Measurements from ENCODE around the gene RPL4.

The RPL4 gene

GRCh38 chr15:66483131-66483566 is 21.5 kb downstream of the RPL4 start:
- no peak for TF ChIP-seq CTCF (IDR thresholded peaks at IDR 0.05)
- Histone ChIP-seq H3K27me3 (ENCODE audit: control insufficient read depth, insufficient read depth, low read length) (no peaks in the 10 kb centered on the region), H3K4me2 (ENCODE audit: low read length) (no peak overlapping the region), H3K36me3 (ENCODE audit: control insufficient read depth, insufficient read depth, low read length) (no peaks in the 10 kb centered on the region), H3K27ac (no peak overlapping the region), H2AFZ (no peak overlapping the region), H3K4me3 (ENCODE audit: low read depth, low read length) (no peak overlapping the region), H3K9ac (no peak overlapping the region), H3K9me3 (ENCODE audit: control insufficient read depth, low read length) (no peaks in the 10 kb centered on the region), H3K4me1 (no peaks in the 10 kb centered on the region), H3K79me2 (no peaks in the 10 kb centered on the region)

- no peaks in the 10 kb centered on the region for H3K9me3 ChIP-seq (ENCODE audit: control insufficient read depth, low read length)
- H3K27ac ChIP-seq = no peak overlapping the region
- no peak overlapping the region for H3K4me2 ChIP-seq (ENCODE audit: low read length)
- no peak overlapping the region for H3K4me3 ChIP-seq (ENCODE audit: low read depth, low read length)
- H2AFZ ChIP-seq = no peak overlapping the region
- H3K36me3 ChIP-seq (ENCODE audit: control insufficient read depth, insufficient read depth, low read length) = no peaks in the 10 kb centered on the region
- no peaks in the 10 kb centered on the region for H3K4me1 ChIP-seq
- no peak overlapping the region for H3K9ac ChIP-seq
- no peaks in the 10 kb centered on the region for H3K79me2 ChIP-seq
- TF ChIP-seq CTCF (IDR thresholded peaks at IDR 0.05) = no peak
- H3K27me3 ChIP-seq (ENCODE audit: control insufficient read depth, insufficient read depth, low read length) = no peaks in the 10 kb centered on the region
Measured at GRCh38 chr15:66482539-66482938, 22.1 kb downstream of the RPL4 start.

GRCh38 chr15:66481107-66481856 is 23.4 kb downstream of the RPL4 start:
- Histone ChIP-seq H3K27me3 (ENCODE audit: control insufficient read depth, insufficient read depth, low read length) (no peaks in the 10 kb centered on the region), H3K4me1 (no peaks in the 10 kb centered on the region), H3K4me3 (ENCODE audit: low read depth, low read length) (no peak overlapping the region), H3K36me3 (ENCODE audit: control insufficient read depth, insufficient read depth, low read length) (no peaks in the 10 kb centered on the region), H3K9ac (no peak overlapping the region), H2AFZ (no peak overlapping the region), H3K27ac (no peak overlapping the region), H3K4me2 (ENCODE audit: low read length) (no peak overlapping the region), H3K9me3 (ENCODE audit: control insufficient read depth, low read length) (no peaks in the 10 kb centered on the region), H3K79me2 (no peaks in the 10 kb centered on the region)
- no peak for TF ChIP-seq CTCF (IDR thresholded peaks at IDR 0.05)

DNA sequence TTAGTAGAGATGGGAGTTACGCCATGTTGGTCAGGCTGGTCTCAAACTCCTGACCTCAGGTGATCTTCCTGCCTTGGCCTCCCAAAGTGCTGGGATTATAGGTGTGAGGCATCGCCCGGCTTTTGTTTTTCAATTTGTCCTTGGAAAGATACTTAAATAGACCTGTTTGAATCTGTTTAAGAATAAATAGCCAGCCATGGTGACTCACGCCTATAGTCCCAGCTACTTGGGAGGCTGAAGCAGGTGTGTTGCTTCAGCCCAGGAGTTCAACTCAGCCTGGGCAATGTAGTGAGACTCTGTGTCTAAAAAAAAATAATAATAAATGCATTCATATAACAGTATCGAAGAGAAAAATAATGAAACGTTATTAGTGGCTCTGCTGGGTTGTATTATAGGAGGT is 24.4 kb downstream of the RPL4 start:
- no peaks in the 10 kb centered on the region for H3K27me3 ChIP-seq (ENCODE audit: control insufficient read depth, insufficient read depth, low read length)
- H3K4me2 ChIP-seq (ENCODE audit: low read length) = no peak overlapping the region
- no peak overlapping the region for H3K4me3 ChIP-seq (ENCODE audit: low read depth, low read length)
- H3K27ac ChIP-seq = no peak overlapping the region
- H3K36me3 ChIP-seq (ENCODE audit: control insufficient read depth, insufficient read depth, low read length) = no peaks in the 10 kb centered on the region
- TF ChIP-seq CTCF (IDR thresholded peaks at IDR 0.05) = no peak
- H3K9me3 ChIP-seq (ENCODE audit: control insufficient read depth, low read length) = no peaks in the 10 kb centered on the region
- no peak overlapping the region for H3K9ac ChIP-seq
- no peaks in the 10 kb centered on the region for H3K4me1 ChIP-seq
- no peaks in the 10 kb centered on the region for H3K79me2 ChIP-seq
- H2AFZ ChIP-seq = no peak overlapping the region

- H3K27ac ChIP-seq = no peak overlapping the region
- H3K4me3 ChIP-seq (ENCODE audit: low read depth, low read length) = no peak overlapping the region
- no peak overlapping the region for H3K4me2 ChIP-seq (ENCODE audit: low read length)
- no peaks in the 10 kb centered on the region for H3K79me2 ChIP-seq
- TF ChIP-seq CTCF (IDR thresholded peaks at IDR 0.05) = no peak
- no peaks in the 10 kb centered on the region for H3K4me1 ChIP-seq
- H3K9ac ChIP-seq = no peak overlapping the region
- H3K36me3 ChIP-seq (ENCODE audit: control insufficient read depth, insufficient read depth, low read length) = no peaks in the 10 kb centered on the region
- no peaks in the 10 kb centered on the region for H3K27me3 ChIP-seq (ENCODE audit: control insufficient read depth, insufficient read depth, low read length)
- no peak overlapping the region for H2AFZ ChIP-seq
- H3K9me3 ChIP-seq (ENCODE audit: control insufficient read depth, low read length) = no peaks in the 10 kb centered on the region
Measured at GRCh38 chr15:66477011-66477410, 27.6 kb downstream of the RPL4 start.

Data from parathyroid adenoma (tissue), 2 donors.